Activated CD8-positive, alpha-beta memory T cell treated with anti-CD3 and anti-CD28 coated beads for 48 hours (primary cell): ENCODE measurements around the gene TPST1.
"Not testable (repeated sequence)": the region's sequence is repeated elsewhere in the genome, so short reads cannot be mapped to it uniquely, and the experiment has no call there.

Experiments used
- DNase-seq, 3 experiments: peaks; one replicate each; pipeline ENCODE4 v3.0.0-alpha.2; 2020; ENCODE audit warnings: low read depth in 2 of 3, low spot score in 2 of 3

TPST1 gene

DNA sequence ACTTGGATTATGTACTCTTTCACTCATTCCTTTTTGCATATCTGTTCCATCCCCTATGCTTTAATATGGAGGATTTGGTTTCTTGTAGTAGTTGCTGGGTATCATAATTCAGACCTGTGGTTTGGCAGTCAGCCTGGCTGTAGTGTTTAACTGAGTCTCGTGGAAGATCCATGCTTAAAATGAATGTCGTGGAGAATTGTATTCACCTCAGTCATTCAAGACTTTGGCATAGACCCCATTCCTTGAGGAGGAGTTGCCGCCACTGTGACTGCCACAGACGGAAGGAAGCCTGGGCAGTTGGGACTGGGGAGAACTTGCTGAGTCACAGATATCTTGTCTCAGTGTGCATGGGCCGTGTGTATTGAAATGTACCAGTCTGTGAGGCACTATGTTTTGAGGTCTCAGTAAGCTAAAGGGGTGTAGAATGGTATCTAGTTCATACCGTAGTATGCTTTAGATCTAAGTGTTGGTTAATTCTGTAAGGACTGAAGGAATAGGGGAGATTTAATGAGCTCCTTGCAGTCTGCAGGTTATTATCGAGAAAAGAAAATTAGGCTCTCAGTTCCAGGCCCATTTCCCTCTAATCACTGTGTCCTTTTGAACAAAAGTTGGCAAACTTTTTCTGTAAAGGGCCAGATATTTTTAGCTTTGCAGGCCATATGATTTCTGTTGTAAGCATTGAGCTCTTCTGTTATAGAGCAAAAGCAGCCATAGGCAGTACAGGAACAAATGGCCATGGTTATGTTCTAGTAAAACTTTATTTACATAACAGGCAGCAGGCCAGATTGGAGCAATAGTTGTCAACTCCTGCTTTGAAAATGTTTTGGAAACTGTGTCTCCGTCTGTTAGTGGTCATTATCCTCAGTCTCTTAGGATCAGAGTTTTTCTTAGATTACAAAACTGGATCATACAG is 76.8 kb downstream of the TPST1 start:
- DNase-seq = no peak

DNA sequence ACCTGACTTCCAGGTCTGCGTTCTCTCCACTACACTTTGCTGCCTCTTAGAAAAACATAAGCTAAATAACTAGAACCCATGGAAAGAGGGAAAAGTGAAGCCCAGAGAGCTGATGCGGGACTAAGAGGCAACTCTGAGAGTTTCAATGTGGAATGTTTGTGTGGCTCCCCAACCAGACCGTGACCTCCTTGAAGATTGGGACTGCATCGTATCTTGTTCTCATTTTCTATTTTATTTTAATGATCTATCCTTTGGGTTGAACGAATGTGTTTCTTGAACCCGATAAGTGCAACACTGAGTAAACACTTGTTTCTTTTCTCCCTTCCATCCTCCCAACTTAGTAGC is 77.4 kb downstream of the TPST1 start:
- DNase-seq = no peak

DNA sequence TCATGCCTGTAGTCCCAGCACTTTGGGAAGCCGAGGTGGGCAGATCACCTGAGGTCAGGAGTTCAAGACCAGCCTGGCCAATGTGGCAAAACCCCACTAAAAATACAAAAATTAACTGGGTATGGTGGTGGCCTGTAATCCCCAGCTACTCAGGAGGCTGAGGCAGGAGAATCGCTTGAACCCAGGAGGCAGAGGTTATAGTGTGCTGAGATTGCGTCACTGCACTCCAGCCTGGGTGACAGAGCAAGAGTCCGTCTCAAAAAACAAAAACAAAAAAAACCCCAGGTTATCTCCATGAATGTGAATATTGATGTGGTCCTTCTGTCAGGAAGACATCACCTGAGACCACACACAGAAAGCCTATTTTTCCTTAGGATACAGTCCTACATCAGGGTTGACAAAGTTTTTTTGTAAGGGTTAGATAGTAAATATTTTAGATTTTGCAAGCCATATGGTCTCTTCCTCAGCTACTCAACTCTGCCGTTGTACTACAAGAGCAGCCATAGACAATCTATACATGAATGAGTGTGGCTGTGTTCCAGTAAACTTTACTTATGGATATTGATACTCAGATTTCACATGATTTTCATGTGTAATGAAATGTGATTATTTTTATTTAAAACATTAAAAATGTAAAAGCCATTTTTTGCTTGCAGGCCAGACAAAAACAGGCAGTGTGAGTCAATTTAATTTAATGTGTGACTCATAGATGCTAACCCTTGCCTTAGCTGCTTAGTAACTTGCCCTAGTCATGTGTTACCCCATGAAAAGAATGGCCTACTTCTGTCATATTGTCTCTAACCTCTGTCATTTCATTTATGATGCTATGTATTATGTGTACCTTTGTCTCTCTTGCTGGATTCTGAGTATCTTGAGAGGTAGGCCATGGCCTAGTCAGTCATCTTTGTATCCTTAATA is 78.1 kb downstream of the TPST1 start:
- DNase-seq = no peak

DNA sequence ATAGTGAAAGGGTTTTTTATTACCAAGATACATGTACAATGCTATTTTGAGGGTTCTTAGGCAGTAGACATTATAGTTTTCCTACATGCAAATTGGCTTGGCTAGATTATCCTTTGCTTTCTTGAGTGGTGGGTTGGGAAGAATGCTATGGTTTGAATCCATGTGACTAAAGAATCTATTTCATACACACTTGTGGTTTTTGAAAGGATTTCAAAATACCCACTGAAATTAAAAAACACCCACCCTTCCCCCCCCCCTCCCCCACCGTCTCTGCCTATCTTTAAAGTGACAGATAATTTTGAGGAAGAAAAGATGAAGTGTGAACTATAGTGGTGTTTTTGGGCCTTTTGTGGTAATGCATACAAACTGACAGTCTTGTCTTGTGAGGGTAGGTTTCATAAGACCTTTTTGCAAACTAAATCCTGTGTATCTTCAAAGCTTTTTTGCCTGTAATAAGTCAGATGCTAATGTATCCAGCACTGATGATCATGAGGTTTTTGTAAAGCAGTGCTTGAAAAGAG is 90.9 kb downstream of the TPST1 start:
- no peak for DNase-seq

DNA sequence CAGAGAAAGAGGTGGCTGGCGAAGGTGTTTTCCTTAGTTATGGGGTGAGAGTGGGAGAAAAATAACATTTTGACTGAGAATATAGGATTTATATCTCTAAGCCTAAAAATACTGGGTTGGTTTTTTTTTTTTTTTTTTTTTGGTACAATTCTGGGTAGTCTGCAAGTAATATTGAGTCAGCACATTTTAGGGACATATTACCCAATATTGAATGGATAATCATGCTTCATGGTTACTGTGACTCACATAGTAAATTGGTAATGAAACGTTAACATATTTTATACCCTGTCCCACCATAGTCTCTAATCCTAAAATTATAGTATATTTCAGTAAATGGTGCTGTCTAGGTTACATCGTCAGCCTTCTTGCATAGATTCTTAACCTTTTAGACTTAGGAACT is 91.4 kb downstream of the TPST1 start:
- DNase-seq = no peak

DNA sequence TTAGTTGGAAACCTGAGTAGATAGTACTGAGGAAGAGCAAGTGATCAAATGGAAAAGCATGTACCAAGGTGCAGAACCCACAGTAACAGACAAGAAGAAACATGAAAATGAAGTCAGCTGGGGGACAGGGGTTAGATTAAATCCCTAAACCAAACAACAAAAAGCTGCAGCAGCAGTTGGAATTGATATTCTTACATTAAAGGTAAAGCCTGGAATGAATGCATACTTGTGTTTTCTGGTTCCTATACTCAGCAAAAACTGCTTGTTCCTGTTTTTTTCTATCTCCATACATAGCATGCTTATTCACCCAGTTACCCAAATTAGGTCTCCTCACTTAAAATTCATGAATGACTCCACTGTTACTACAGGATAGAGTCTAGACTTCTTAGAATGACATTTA is 92.4 kb downstream of the TPST1 start:
- no peak for DNase-seq

DNA sequence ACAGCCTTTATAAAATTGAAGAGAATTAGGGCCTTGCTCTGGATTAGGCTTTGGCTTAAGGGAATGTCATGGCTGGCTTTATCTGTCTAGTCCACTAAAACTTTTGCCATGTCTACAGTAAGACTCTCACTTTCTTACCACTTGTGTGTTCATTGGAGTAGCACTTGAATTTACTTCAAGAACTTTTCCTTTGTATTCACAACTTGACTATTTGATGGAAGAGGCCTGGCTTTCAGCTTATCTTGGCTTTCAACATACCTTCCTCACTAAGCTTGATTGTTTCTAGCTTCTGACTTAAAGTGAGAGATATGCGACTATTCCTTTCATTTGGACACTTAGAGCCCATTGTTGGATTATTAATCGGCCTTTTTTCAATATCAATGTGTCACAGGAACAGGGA is 96.1 kb downstream of the TPST1 start:
- no peak for DNase-seq

DNA sequence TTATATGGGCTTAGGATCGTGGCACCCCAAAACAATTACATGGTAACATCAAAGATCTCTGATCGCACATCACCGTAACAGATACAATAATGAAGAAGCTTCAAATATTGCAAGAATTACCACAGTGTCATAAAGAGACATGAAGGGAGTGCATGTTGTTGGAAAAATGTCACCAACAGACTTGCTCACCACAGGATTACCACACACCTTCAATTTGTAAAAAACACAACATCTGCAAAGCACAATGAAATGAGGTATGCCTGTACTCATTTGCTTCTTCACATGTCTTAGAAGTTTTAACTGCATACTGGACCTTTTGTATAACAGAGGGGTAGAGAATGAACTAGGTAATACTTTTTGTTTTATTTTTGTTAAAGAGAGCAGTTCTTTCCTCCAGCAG is 96.6 kb downstream of the TPST1 start:
- DNase-seq = no peak

DNA sequence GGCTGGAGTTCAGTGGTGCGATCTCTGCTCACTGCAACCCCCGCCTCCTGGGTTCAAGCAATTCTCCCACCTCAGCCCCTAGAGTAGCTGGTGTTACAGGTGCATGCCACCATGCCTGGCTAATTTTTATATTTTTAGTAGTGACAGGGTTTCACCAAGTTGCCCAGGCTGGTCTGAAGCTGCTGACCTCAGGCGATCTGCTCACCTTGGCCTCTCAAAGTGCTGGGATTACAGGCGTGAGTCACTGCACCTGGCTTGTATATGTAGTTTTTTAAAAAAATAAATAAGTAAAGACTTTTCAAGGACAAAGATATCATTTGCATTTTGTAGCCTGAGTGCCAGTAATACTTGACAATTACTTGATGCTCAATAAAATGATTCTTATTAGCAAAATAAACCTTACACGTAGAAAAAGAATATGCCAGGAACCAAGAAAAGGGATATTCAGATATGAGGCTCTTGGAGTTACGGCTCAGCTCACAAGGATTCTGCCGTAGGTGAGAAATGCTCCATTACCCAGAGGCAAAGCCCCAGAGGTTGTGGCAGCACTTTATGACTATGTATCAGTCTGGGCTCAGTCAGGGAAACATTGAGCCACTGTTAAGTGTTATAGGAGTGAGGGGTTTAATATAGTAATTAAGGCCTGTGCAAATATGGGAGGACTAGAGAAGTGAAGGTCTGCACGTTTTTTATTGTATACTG is 98.5 kb downstream of the TPST1 start:
- no peak for DNase-seq

DNA sequence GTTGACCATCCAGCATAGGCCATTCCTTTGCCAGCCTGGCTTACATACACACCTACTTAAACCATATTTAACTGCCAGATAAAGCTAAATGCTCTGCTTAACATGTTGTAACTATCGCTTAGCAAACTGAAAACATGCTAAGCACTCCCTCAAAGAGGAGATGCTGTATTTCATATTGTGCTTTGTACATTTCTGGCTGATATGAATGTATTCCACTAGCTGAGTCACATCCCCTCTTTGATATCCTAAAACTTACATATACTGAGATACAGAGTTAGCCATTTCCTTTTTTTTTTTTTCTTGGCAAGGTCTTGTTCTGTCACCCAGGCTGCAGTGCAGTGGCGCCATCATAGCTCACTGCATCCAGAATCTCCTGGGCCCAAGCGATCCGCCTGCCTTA is 99.4 kb downstream of the TPST1 start:
- DNase-seq = no peak

DNA sequence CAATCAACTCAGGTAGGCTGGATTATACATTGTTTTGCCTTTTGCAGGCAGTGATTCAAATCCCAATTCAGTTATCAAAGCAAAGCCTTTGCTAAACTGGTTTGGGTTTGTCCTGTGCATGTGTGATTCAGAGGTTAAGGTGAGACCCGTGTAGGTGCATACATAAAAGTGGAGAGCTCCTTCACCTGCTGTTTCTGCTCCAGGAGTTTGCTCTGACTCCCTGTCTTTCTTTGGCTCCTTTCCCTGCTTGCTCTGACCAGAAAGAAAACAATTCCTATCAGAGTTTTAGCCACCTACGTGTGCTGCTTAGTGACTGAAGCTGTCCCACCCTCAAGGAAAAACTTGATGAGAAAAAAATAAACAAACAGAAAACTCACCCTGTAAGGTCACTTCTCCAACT is 101.1 kb downstream of the TPST1 start:
- DNase-seq = no peak

DNA sequence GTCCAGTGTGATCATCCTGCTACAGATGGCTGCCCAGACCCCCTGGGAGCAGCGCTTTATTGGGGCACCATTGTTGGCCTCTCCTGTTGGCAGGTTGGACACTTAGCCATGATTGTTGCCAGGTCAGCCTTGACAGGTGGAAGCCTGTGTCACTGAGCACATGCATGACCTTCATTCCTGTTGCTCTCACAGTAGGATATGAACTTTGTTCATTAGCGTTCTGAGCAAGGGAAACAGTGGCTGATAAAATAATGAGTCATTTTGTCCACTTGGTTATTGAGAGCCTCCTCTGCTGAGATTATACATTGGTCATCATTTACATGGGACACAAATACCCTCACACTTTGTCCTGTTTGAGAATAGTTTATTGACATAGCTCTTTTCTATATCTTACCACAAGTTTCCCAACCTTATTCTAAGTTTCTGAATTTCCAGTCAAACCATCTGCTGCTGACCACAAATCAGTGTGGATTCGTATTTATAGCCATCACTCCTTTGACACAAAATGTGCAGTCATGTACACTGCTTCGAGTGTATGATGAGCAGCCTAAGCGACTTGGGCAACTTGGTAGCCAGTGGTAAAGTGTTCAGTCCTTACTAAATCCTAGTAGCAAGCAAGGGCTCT is 102.6 kb downstream of the TPST1 start:
- DNase-seq = no peak

DNA sequence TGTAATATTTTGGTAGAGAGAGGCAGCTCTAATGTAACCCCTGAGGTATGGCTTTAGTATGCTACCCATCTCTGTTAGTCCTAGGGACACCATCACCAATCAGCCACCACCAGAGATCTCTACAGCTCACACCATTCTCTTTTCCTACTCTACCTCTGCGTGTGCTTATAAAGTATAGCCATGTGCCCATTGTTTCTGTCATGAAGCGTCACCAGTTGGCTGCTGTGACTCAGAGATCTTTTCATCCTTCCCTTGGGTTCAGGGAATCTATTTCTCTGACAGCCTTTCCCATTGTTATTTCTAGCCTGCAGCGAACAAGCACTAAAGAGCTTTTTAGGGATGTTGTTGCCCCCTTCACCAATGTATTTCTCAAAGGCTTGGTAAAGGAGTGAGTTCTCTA is 103.3 kb downstream of the TPST1 start:
- no peak for DNase-seq

DNA sequence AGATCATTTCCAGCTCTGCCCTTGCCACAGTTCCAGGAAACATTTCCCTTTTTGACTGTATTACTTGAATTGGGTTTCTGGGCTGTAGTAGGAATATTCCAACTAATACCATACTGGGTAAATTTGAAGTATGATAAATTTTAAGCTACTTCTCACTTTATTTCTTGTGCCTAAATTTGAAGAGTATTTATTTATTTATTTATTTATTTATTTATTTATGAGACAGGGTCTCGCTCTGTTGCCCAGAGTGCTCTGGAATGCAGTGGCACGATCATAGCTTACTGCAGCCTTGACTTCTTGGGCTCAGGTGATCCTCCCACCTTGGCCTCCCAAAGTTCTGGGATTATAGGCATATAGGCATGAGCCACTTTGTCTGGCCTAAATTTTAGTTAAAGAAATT is 105.5 kb downstream of the TPST1 start:
- no peak for DNase-seq

DNA sequence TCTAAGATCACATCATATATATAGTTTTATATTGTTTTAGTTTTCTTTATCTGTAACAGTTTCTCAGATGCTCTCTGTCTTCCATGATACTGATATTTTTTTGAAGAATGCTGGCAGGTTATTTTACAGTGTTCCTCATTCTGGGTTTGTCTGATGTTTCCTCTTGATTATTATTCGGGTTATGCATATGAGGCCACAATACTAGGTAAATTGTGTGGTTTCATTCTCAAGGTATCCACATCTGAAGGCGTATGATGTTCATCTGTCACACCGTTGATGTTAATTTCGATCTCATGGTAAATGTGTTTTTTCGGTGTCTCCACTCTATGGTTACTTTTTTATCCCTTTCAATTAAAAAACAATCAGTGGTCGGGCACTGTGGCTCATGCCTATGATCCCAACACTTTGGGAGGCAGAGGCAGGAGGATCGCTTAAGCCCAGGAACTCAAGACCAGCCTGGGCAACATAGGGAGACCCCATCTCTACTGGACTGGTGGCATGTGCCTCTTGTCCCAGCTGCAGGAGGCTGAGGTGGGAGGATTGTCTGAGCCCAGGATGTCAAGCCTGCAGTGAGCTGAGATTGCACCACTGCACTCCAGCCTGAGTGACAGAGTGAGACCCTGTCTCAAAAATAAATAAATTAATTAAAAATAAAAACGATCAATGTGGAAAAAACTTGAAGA is 108.9 kb downstream of the TPST1 start:
- no peak for DNase-seq

DNA sequence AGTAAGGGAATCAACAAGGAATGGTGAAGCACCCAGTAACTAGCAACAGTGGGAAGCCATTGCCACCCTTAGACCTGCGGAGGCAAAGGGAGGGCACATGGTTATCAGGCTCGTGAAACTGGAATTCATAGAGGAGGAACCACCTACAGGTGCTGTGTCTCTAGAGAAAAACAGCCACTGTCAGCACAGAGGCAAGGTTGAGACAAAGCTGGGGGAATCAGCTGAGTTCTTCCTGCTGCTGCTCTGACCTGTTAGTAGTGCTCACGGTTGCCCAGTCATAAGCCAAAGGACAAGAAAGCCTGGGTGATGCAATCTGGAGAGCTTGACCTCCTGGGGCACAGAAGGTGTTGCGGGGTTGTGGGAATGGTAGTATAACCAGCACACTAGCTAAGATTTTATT is 110.1 kb downstream of the TPST1 start:
- no peak for DNase-seq

DNA sequence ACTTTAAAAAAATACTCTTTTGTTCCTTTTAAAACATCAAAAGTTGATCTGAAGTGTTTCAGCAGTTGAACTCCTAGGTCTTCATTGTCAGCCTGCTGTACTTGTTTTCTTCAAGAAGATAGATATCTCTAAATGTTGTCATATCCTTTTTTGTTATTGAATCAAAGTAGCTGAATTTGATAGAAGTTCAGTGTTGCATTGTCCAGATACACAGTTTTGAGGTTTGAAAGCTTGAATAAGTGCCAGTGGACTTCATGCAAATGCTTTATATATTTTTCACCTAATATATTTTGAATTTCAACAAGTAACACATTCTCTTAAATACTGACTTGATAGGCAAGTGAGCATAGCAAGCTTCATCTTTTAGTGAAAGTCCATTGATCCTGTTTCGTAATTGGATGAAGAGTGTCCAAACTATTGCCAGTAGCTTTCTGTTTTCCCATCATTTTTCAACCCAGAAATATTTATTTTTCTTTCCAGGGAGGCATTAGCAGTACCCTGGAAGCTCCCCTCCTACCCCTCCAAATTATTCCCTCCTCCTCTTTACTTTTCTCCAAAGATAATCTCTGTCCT is 114.4 kb downstream of the TPST1 start:
- no peak for DNase-seq

DNA sequence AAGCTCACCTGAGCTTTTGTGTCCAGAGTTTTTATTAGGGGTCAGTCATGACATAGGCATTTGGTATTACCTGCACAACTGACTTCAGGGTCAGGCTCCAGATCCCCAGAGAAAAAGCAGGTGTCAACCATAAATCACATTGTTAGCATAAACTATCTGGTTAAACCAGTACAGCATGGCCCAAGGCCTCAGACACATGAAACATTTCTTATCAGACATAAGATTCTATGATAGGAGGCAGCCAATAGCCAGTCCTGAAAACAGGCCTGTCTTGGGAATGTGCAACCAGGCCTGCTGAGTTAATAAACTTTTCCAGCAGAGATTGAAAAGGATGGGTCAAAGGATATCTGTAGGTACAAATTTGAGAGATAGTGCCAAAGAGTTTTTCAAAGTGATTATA is 116.1 kb downstream of the TPST1 start:
- DNase-seq = no peak

DNA sequence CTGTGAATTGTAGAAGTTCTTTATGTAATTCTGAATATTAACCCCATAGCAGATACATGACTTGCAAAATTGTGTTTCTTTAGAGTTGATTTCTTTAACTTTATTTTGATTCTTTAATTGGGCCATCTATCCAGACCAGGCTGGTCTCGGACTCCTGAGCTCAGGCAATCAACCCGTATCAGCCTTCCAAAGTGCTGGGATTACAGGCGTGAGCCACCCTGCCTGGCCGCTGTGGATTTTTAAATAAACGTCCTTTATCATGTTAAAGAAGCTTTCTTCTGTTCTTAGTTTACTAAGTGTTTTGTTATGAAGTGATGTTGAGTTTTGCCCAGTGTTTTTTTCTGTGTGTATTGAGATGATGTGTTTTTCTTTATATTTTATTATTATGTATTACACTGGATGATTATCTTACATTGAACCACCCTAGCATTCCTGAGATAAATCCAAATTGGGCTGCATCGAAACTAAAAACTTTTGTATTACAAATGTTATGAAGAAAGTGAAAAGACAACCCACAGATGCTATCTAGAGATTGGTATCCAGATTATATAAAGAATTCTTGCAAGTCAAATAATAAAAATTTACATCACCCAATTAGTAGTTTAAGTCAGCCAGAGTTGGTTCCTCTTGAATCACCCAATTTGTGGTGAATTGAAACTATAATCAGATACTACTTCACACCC is 118.1 kb downstream of the TPST1 start:
- DNase-seq = no peak

DNA sequence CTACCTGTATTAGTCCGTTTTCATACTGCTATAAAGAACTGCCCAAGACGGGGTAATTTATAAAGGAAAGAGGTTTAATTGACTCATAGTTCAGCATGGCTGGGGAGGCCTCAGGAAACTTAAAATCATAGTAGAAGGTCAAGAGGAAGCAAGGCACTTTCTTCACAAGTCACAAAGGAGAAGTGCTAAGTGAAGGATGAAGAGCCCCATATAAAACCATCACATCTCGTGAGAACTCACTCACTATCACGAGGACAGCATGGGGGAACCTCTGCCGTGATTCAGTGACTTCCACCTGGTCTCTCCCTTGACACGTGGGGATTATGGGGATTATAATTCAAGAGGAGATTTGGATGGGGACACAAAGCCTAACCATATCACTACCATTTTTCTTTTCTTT is 119.9 kb downstream of the TPST1 start:
- not testable (repeated sequence) for DNase-seq
